ENCODE data around the gene ZFP36L1.

Gene ZFP36L1

DNA sequence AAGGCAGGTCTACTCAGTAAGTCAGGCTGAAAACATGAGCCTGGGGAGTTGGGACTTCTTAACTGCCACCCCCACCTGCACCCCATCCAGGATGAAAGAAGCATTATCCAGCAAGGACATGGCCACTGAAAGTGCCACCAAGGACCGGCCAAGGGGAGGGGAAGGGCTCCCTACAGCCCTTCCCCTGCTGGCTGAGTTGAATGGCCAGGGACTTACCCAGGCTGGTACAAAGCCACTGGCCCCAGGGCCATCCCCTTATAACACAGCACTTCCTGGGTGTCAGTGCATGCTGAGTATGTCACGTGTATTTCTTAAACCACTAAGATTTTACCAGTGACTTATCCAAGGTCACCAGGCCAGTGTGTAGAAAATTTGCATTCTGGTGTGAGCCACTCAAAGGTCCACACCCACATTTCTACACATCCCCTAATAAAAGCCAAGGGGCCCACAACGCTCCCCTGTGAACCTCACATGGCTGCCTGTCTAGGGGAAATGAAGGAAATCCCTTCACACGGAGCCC lies 29.3 kb upstream of the ZFP36L1 start:
- Histone ChIP-seq H4K20me1 (ENCODE audit: control insufficient read depth, insufficient read depth, low read depth, low read length) (no peaks in the 10 kb centered on the region), H3K4me1 (ENCODE audit: control insufficient read depth, low read length) (peaks cover 76% of the 10 kb centered on the region), H3K9me2 (replicated peaks; ENCODE audit: control insufficient read depth, low read length) (no peaks in the 10 kb centered on the region), H3K27me3 (ENCODE audit: control insufficient read depth, low read length) (no peaks in the 10 kb centered on the region), H3F3A (ENCODE audit: control insufficient read depth, insufficient read depth) (0 out of 2 replicates have a peak, but pooled peaks cover 5% of the 10 kb centered on the region), H3K79me2 (ENCODE audit: control insufficient read depth, low read length) (no peaks in the 10 kb centered on the region), H3K4me3 (ENCODE audit: low read length) (peak overlapping the region; percentile 70), H3K9me3 (ENCODE audit: control insufficient read depth, insufficient read depth, low read length) (no peaks in the 10 kb centered on the region), H3K36me3 (ENCODE audit: control insufficient read depth, low read length) (no peaks in the 10 kb centered on the region), H3K4me2 (ENCODE audit: low read length) (peak overlapping the region; percentile 78), H3K27ac (ENCODE audit: low read depth, low read length) (peak overlapping the region; percentile 60)
- no peak for TF ChIP-seq EZH2phosphoT487 (IDR thresholded peaks at IDR 0.05; ENCODE audit: borderline replicate concordance, low read length)

- peak overlapping the region; percentile 60 for H3K27ac ChIP-seq (ENCODE audit: low read depth, low read length)
- peaks cover 86% of the 10 kb centered on the region for H3K4me1 ChIP-seq (ENCODE audit: control insufficient read depth, low read length)
- H4K20me1 ChIP-seq (ENCODE audit: control insufficient read depth, insufficient read depth, low read depth, low read length) = no peaks in the 10 kb centered on the region
- H3K4me3 ChIP-seq (ENCODE audit: low read length) = peak overlapping the region; percentile 70
- H3K9me3 ChIP-seq (ENCODE audit: control insufficient read depth, insufficient read depth, low read length) = no peaks in the 10 kb centered on the region
- peak overlapping the region; percentile 78 for H3K4me2 ChIP-seq (ENCODE audit: low read length)
- no peaks in the 10 kb centered on the region for H3K9me2 ChIP-seq (replicated peaks; ENCODE audit: control insufficient read depth, low read length)
- 0 out of 2 replicates have a peak, but pooled peaks cover 6% of the 10 kb centered on the region for H3F3A ChIP-seq (ENCODE audit: control insufficient read depth, insufficient read depth)
- H3K27me3 ChIP-seq (ENCODE audit: control insufficient read depth, low read length) = no peaks in the 10 kb centered on the region
- TF ChIP-seq, protein P1, sequence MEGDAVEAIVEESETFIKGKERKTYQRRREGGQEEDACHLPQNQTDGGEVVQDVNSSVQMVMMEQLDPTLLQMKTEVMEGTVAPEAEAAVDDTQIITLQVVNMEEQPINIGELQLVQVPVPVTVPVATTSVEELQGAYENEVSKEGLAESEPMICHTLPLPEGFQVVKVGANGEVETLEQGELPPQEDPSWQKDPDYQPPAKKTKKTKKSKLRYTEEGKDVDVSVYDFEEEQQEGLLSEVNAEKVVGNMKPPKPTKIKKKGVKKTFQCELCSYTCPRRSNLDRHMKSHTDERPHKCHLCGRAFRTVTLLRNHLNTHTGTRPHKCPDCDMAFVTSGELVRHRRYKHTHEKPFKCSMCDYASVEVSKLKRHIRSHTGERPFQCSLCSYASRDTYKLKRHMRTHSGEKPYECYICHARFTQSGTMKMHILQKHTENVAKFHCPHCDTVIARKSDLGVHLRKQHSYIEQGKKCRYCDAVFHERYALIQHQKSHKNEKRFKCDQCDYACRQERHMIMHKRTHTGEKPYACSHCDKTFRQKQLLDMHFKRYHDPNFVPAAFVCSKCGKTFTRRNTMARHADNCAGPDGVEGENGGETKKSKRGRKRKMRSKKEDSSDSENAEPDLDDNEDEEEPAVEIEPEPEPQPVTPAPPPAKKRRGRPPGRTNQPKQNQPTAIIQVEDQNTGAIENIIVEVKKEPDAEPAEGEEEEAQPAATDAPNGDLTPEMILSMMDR (IDR thresholded peaks at IDR 0.05; ENCODE audit: low read depth, low read length, poor library complexity, severe bottlenecking) = no peak
- TF ChIP-seq EZH2phosphoT487 (IDR thresholded peaks at IDR 0.05; ENCODE audit: borderline replicate concordance, low read length) = no peak
- H3K36me3 ChIP-seq (ENCODE audit: control insufficient read depth, low read length) = no peaks in the 10 kb centered on the region
- peaks cover 1% of the 10 kb centered on the region for H3K79me2 ChIP-seq (ENCODE audit: control insufficient read depth, low read length)
These were observed 28.3 kb upstream of the ZFP36L1 start for GRCh38 chr14:68820999-68821683.

GRCh38 chr14:68820536-68820935 lies 27.7 kb upstream of the ZFP36L1 start:
- H3K4me1 ChIP-seq (ENCODE audit: control insufficient read depth, low read length) = peaks cover 92% of the 10 kb centered on the region
- H3K4me3 ChIP-seq (ENCODE audit: low read length) = peak overlapping the region; percentile 70
- no peaks in the 10 kb centered on the region for H3K36me3 ChIP-seq (ENCODE audit: control insufficient read depth, low read length)
- no peaks in the 10 kb centered on the region for H3K9me3 ChIP-seq (ENCODE audit: control insufficient read depth, insufficient read depth, low read length)
- H3K9me2 ChIP-seq (replicated peaks; ENCODE audit: control insufficient read depth, low read length) = no peaks in the 10 kb centered on the region
- H3K27ac ChIP-seq (ENCODE audit: low read depth, low read length) = peak overlapping the region; percentile 25
- peaks cover 7% of the 10 kb centered on the region for H3K79me2 ChIP-seq (ENCODE audit: control insufficient read depth, low read length)
- H3F3A ChIP-seq (ENCODE audit: control insufficient read depth, insufficient read depth) = peaks cover 8% of the 10 kb centered on the region
- peak overlapping the region; percentile 78 for H3K4me2 ChIP-seq (ENCODE audit: low read length)
- no peaks in the 10 kb centered on the region for H4K20me1 ChIP-seq (ENCODE audit: control insufficient read depth, insufficient read depth, low read depth, low read length)
- no peak for TF ChIP-seq EZH2phosphoT487 (IDR thresholded peaks at IDR 0.05; ENCODE audit: borderline replicate concordance, low read length)
- TF ChIP-seq, protein P1 (IDR thresholded peaks at IDR 0.05; ENCODE audit: low read depth, low read length, poor library complexity, severe bottlenecking) = no peak
- no peaks in the 10 kb centered on the region for H3K27me3 ChIP-seq (ENCODE audit: control insufficient read depth, low read length)

- H3K27me3 ChIP-seq (ENCODE audit: control insufficient read depth, low read length) = no peaks in the 10 kb centered on the region
- H3K27ac ChIP-seq (ENCODE audit: low read depth, low read length) = peak overlapping the region; percentile 25
- H3F3A ChIP-seq (ENCODE audit: control insufficient read depth, insufficient read depth) = peaks cover 12% of the 10 kb centered on the region
- H4K20me1 ChIP-seq (ENCODE audit: control insufficient read depth, insufficient read depth, low read depth, low read length) = no peaks in the 10 kb centered on the region
- no peak for TF ChIP-seq EZH2phosphoT487 (IDR thresholded peaks at IDR 0.05; ENCODE audit: borderline replicate concordance, low read length)
- TF ChIP-seq, protein P1 (IDR thresholded peaks at IDR 0.05; ENCODE audit: low read depth, low read length, poor library complexity, severe bottlenecking) = no peak
- H3K4me2 ChIP-seq (ENCODE audit: low read length) = peak overlapping the region; percentile 78
- no peaks in the 10 kb centered on the region for H3K9me3 ChIP-seq (ENCODE audit: control insufficient read depth, insufficient read depth, low read length)
- H3K36me3 ChIP-seq (ENCODE audit: control insufficient read depth, low read length) = 0 out of 2 replicates have a peak, but pooled peaks cover 3% of the 10 kb centered on the region
- H3K4me3 ChIP-seq (ENCODE audit: low read length) = peak overlapping the region; percentile 70
- H3K9me2 ChIP-seq (replicated peaks; ENCODE audit: control insufficient read depth, low read length) = no peaks in the 10 kb centered on the region
- peaks cover 11% of the 10 kb centered on the region for H3K79me2 ChIP-seq (ENCODE audit: control insufficient read depth, low read length)
- peaks cover 95% of the 10 kb centered on the region for H3K4me1 ChIP-seq (ENCODE audit: control insufficient read depth, low read length)
These were observed 27.3 kb upstream of the ZFP36L1 start for GRCh38 chr14:68820119-68820518.

All from DOHH2 (cell line).